ENCODE data around the gene ORM1.
"Not testable (repeated sequence)": the region's sequence is repeated elsewhere in the genome, so short reads cannot be mapped to it uniquely, and the experiment has no call there.

Gene ORM1

GRCh38 chr9:114325684-114326254 lies 2.9 kb downstream of the ORM1 start:
- DNase-seq: not testable (repeated sequence)

- no peak for DNase-seq
These were observed 4.9 kb downstream of the ORM1 start for GRCh38 chr9:114327749-114328148.

GRCh38 chr9:114328357-114328820 lies 5.5 kb downstream of the ORM1 start:
- not testable (repeated sequence) for DNase-seq

- not testable (repeated sequence) for DNase-seq
These were observed 6.2 kb downstream of the ORM1 start for GRCh38 chr9:114328937-114329624.

- not testable (repeated sequence) for DNase-seq
These were observed 6.7 kb downstream of the ORM1 start, which contains the start of gene ORM2 for GRCh38 chr9:114329625-114330022. TSS of gene ORM2 (plus strand) at chr9:114329869. CDS start at chr9:114329905, 36 bp downstream.

GRCh38 chr9:114330636-114331035 lies 7.7 kb downstream of the ORM1 start:
- no peak for DNase-seq

- not testable (repeated sequence) for DNase-seq
These were observed 8.6 kb downstream of the ORM1 start for GRCh38 chr9:114331229-114332195.

- not testable (repeated sequence) for DNase-seq
These were observed 9.7 kb downstream of the ORM1 start for GRCh38 chr9:114332474-114333040.

- DNase-seq: not testable (repeated sequence)
These were observed 10.8 kb downstream of the ORM1 start for GRCh38 chr9:114333718-114334117.

- DNase-seq: no peak
These were observed 11.6 kb downstream of the ORM1 start for GRCh38 chr9:114334490-114334889.

GRCh38 chr9:114335745-114336144 lies 12.8 kb downstream of the ORM1 start:
- no peak for DNase-seq

- DNase-seq: no peak
These were observed 13.3 kb downstream of the ORM1 start for GRCh38 chr9:114336157-114336556.

- no peak for DNase-seq
These were observed 13.9 kb downstream of the ORM1 start for GRCh38 chr9:114336699-114337395.

GRCh38 chr9:114338187-114338586 lies 15.3 kb downstream of the ORM1 start:
- DNase-seq: no peak

GRCh38 chr9:114339130-114339908 lies 16.4 kb downstream of the ORM1 start:
- DNase-seq: peak in 1 of 2 experiments; percentile 19

GRCh38 chr9:114341152-114341830 lies 18.4 kb downstream of the ORM1 start:
- no peak for DNase-seq

- no peak for DNase-seq
These were observed 19.1 kb downstream of the ORM1 start for GRCh38 chr9:114341991-114342390.

GRCh38 chr9:114342755-114343440 lies 20.0 kb downstream of the ORM1 start:
- DNase-seq: no peak

- DNase-seq: no peak
These were observed 20.7 kb downstream of the ORM1 start for GRCh38 chr9:114343471-114344187.

GRCh38 chr9:114344188-114344566 lies 21.3 kb downstream of the ORM1 start:
- DNase-seq: no peak

All from SW 1271 (cell line).